B cell (primary cell): ENCODE results near the gene CREB3.

Experiments
- CTCF ChIP-seq: fragments of 200-600 bp; IDR thresholded peaks from one replicate; pipeline ENCODE4 v1.8.0; 2022; ENCODE audit warnings: antibody characterized with exemption, mild to moderate bottlenecking
- EZH2 ChIP-seq: IDR thresholded peaks from 2 replicates; pipeline ENCODE4 v1.6.1; 2012; ENCODE audit warnings: borderline replicate concordance, low read depth, mild to moderate bottlenecking, moderate library complexity, low read length; ENCODE audit not compliant: insufficient read depth, poor library complexity, severe bottlenecking

GRCh38 chr9:35700031-35700430 lies 32.4 kb upstream of the CREB3 start:
- TF ChIP-seq CTCF, result no peak
- no peak for TF ChIP-seq EZH2
